Ascending aorta (tissue), 2 donors: ENCODE measurements around the gene UMODL1. TPM values are rescaled to one million over a fixed set of nuclear protein-coding genes. Genes with fewer than 3 reads are reported as not detected.

ENCODE experiments used
- DNase-seq, 2 donors: peaks; one replicate each; pipeline ENCODE4 v3.0.0-alpha.2; 2019; ENCODE audit warnings: low spot score in 2 of 2
- H3K27ac ChIP-seq, 2 donors: fragments of 200-600 bp; sonication (generic); one replicate each; pipeline ENCODE4 v1.5.1; 2016 to 2017; ENCODE audit warnings: mild to moderate bottlenecking in 1 of 2
- H3K27me3 ChIP-seq: fragments of 200-600 bp; sonication (generic); one replicate; pipeline ENCODE4 v1.5.1; 2017
- H3K36me3 ChIP-seq, 2 donors: fragments of 200-600 bp; sonication (generic); one replicate each; pipeline ENCODE4 v1.5.1; 2016
- H3K4me1 ChIP-seq, 2 donors: fragments of 200-600 bp; sonication (generic); one replicate each; pipeline ENCODE4 v1.5.1; 2016 to 2017; ENCODE audit warnings: mild to moderate bottlenecking in 1 of 2
- H3K4me3 ChIP-seq, 2 donors: fragments of 200-600 bp; sonication (generic); one replicate each; pipeline ENCODE4 v1.5.1; 2016 to 2017; ENCODE audit warnings: mild to moderate bottlenecking in 1 of 2
- H3K9me3 ChIP-seq, 2 donors: fragments of 200-600 bp; sonication (generic); one replicate each; pipeline ENCODE4 v1.5.1; 2016
- intact Hi-C: fragments of 100-400 bp; cut with DNase I; formaldehyde crosslinking; loops from one replicate; pipeline ENCODE4 v1.15.1; 2023
- total RNA-seq: library from RNA; depleted of rRNA; stranded (reverse); fragments of >200 nt; gene quantifications from one replicate; pipeline ENCODE4 v1.1.0, GENCODE V29; 2016
- TF ChIP-seq, protein P1 (sequence below), 3 experiments: fragments of 200-600 bp in 2 of 3; fragments of 450-650 bp in 1 of 3; sonication (generic) in 2 of 3; IDR thresholded peaks; one replicate each; pipeline ENCODE4 v1.5.1; 2016 to 2019; ENCODE audit warnings: antibody characterized with exemption in 3 of 3, mild to moderate bottlenecking in 1 of 3, moderate library complexity in 1 of 3

The UMODL1 gene
- total RNA-seq, 1 donor from 2014 or later, result not detected

DNA sequence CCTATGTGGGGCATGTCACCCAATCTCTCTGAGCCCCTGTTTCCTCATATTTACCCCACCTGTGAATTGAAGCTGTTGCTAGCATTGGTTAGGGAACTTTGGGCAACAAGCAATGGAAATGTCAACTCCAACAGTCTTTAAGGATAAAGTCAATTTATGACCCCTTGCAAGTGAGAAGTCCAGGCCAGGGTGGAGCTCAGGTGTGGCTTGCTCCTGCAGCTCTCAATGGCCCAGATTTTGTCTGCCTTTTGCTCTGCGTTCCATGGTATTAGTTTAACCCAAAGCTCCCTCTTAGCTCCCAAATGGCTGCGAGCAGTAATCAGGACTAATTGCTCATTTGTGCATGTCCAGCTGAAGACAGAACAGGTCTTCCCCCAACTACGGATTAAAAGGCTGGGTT lies 77.5 kb downstream of the UMODL1 start:
- H3K4me3 ChIP-seq, result no peak overlapping the region
- no peaks in the 10 kb centered on the region for H3K27me3 ChIP-seq
- DNase-seq, result peak in 1 of 2 donors; percentile 16
- TF ChIP-seq, protein P1, sequence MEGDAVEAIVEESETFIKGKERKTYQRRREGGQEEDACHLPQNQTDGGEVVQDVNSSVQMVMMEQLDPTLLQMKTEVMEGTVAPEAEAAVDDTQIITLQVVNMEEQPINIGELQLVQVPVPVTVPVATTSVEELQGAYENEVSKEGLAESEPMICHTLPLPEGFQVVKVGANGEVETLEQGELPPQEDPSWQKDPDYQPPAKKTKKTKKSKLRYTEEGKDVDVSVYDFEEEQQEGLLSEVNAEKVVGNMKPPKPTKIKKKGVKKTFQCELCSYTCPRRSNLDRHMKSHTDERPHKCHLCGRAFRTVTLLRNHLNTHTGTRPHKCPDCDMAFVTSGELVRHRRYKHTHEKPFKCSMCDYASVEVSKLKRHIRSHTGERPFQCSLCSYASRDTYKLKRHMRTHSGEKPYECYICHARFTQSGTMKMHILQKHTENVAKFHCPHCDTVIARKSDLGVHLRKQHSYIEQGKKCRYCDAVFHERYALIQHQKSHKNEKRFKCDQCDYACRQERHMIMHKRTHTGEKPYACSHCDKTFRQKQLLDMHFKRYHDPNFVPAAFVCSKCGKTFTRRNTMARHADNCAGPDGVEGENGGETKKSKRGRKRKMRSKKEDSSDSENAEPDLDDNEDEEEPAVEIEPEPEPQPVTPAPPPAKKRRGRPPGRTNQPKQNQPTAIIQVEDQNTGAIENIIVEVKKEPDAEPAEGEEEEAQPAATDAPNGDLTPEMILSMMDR (IDR thresholded peaks at IDR 0.05), result no peak
- H3K9me3 ChIP-seq, result no peaks in the 10 kb centered on the region
- no peaks in the 10 kb centered on the region for H3K4me1 ChIP-seq
- H3K36me3 ChIP-seq, result no peaks in the 10 kb centered on the region
- intact Hi-C loops, result no loop called here
- H3K27ac ChIP-seq, result no peak overlapping the region

DNA sequence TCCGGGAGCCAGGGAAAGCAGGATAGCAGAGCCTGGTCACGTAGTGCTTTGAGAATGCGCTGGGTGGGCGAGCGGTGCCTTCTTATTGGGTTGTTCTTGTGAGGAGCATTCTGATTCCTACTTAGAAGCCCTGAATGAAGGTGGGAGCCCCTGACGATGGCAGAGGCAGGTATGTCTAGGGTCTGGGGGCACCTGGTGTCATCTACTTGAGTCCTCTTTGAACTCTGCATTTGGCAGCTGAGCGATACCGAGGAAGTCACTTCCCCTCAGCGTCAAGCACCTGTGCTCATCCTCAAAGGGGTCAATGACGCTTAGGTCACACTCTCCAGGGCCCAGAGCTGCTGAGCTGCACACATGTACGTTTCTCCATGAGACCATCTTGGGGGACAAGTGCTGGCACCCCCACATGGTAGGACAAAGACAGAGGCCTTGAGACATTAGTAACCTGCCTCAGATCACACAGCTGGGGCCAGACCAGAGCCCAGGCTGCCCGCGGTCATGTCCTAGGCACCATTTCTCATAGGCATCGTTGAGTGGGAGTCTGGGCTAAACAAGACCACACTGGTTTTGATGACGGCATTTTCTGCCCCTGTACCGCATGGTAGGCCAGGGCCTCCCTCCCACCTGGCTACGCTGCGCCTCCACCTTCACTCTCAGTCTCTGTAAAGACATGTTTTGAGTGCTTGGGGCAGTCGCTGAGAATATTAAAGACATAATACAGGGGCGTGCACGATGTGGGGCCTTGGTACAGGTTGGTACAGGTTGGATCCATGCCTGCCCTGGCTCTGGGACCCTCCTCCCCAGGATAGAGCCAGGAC lies 78.7 kb downstream of the UMODL1 start:
- intact Hi-C loops, result no loop called here
- H3K4me3 ChIP-seq, result no peak overlapping the region
- DNase-seq, result peak in 1 of 2 donors; percentile 37

DNA sequence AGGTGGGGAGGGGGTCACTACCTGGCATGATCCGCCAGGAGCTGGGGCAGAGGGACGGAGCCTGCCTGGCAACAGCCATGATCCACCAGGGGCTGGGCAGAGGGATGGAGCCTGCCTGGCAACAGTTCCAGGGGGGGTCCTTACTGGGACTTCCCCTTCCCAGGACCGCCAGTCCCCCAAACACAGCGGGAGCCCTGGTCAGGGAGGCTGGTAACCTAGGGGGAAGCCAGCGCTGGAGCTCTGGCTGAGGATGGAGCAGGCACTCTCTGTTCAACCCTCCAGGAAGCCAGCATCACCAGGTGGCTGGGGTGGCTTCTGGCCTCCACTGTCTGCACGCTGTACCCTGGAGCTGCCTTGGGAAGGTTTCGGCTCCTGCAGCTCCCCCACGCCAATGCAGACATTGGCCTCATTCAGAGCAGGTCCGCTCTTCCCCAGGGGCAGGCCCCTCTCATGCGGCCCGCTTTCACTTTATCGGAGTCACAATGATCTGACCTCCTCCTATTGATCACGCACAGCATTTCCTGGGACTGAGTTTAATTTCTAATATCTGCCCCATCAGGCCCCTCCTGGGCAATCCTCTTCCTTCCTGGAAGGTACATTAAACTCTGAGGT lies 79.5 kb downstream of the UMODL1 start:
- peak in 1 of 2 donors; percentile 50 for DNase-seq
- Histone ChIP-seq H3K36me3 (no peaks in the 10 kb centered on the region), H3K4me3 (no peak overlapping the region), H3K4me1 (no peaks in the 10 kb centered on the region), H3K9me3 (no peaks in the 10 kb centered on the region), H3K27ac (no peak overlapping the region), H3K27me3 (no peaks in the 10 kb centered on the region)
- intact Hi-C loops, result no loop called here
- TF ChIP-seq, protein P1 (IDR thresholded peaks at IDR 0.05), result no peak

More for the DNA sequence above, 78.7 kb downstream of the UMODL1 start:
- Histone ChIP-seq H3K27me3 (no peaks in the 10 kb centered on the region), H3K4me1 (no peaks in the 10 kb centered on the region), H3K27ac (no peak overlapping the region), H3K36me3 (no peaks in the 10 kb centered on the region), H3K9me3 (no peaks in the 10 kb centered on the region)
- TF ChIP-seq, protein P1 (IDR thresholded peaks at IDR 0.05), result no peak

DNA sequence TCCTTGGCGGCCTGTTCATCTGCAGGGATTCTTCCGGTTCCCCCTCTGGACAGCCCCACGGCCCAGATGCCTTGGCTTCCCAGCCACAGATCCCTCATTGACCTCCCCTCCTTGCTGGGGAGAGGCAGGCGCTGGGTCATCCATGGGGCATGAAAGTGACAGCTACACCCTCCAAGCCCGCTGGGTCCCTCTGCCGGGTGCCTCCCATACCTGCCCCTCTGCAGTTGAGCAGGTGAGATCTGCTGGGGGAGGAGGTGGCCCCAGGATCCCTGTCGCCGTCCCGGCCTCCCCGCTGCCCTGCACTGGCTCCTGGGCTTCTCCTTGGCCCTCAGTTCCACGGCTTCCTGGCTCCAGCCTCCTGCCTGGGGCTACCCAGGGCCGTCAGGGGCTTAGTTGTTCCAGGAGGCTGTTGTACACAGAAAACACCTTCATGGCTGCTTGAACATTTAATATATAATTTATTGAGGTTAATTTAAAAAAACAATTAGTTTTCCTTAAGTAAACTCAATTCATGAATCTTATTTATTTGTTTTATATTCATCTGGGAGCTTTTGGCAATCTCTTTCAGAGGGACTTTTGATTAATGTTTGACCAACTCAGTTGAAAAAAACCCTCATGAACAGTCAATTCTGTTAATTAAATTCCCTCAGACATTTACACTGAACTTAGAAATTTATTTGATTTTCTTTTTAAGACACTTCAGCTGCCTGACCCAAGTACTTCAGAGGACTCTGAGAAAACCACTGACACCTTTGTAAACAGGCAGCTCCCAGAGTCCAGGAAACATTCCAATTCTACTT lies 80.2 kb downstream of the UMODL1 start:
- intact Hi-C loops, result no loop called here
- Histone ChIP-seq H3K4me3 (no peak overlapping the region), H3K4me1 (no peaks in the 10 kb centered on the region), H3K36me3 (no peaks in the 10 kb centered on the region), H3K9me3 (no peaks in the 10 kb centered on the region), H3K27me3 (no peaks in the 10 kb centered on the region), H3K27ac (no peak overlapping the region)
- DNase-seq, result peak in 1 of 2 donors; percentile 45
- TF ChIP-seq, protein P1 (IDR thresholded peaks at IDR 0.05), result no peak

DNA sequence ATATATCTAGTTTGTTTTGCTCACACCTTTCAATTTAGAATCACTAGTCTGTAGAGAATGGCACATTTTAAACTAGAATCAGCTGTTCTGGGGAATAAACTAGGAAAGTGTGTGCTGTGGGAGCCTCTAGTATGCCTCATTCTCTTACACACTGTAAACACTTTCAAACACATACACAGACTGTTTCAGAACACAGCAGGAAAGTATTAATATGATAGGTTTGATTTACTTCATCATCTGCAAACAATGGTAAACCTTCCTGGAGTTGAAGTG lies 80.8 kb downstream of the UMODL1 start:
- Histone ChIP-seq H3K9me3 (no peaks in the 10 kb centered on the region), H3K36me3 (no peaks in the 10 kb centered on the region), H3K4me3 (no peak overlapping the region), H3K4me1 (no peaks in the 10 kb centered on the region), H3K27ac (no peak overlapping the region), H3K27me3 (no peaks in the 10 kb centered on the region)
- TF ChIP-seq, protein P1 (IDR thresholded peaks at IDR 0.05), result no peak
- no peak for DNase-seq
- intact Hi-C loops, result no loop called here
